Skeletal muscle cell (primary cell): Measurements from ENCODE around the gene SRCIN1.
"Not testable (repeated sequence)": the region's sequence is repeated elsewhere in the genome, so short reads cannot be mapped to it uniquely, and the experiment has no call there.

Source experiments
- DNase-seq: peaks from one replicate; pipeline ENCODE4 v3.0.0-alpha.2; 2010; ENCODE audit warnings: low read depth
- H3K4me3 ChIP-seq: 2 replicates; pipeline ENCODE4 v1.5.1; 2011; ENCODE audit warnings: low read depth, mild to moderate bottlenecking, control low read depth, low read length, moderate library complexity

Gene SRCIN1, protein sequence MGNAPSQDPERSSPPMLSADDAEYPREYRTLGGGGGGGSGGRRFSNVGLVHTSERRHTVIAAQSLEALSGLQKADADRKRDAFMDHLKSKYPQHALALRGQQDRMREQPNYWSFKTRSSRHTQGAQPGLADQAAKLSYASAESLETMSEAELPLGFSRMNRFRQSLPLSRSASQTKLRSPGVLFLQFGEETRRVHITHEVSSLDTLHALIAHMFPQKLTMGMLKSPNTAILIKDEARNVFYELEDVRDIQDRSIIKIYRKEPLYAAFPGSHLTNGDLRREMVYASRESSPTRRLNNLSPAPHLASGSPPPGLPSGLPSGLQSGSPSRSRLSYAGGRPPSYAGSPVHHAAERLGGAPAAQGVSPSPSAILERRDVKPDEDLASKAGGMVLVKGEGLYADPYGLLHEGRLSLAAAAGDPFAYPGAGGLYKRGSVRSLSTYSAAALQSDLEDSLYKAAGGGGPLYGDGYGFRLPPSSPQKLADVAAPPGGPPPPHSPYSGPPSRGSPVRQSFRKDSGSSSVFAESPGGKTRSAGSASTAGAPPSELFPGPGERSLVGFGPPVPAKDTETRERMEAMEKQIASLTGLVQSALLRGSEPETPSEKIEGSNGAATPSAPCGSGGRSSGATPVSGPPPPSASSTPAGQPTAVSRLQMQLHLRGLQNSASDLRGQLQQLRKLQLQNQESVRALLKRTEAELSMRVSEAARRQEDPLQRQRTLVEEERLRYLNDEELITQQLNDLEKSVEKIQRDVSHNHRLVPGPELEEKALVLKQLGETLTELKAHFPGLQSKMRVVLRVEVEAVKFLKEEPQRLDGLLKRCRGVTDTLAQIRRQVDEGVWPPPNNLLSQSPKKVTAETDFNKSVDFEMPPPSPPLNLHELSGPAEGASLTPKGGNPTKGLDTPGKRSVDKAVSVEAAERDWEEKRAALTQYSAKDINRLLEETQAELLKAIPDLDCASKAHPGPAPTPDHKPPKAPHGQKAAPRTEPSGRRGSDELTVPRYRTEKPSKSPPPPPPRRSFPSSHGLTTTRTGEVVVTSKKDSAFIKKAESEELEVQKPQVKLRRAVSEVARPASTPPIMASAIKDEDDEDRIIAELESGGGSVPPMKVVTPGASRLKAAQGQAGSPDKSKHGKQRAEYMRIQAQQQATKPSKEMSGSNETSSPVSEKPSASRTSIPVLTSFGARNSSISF

GRCh38 chr17:38605841-38606645 is at the start of gene SRCIN1:
Gene SRCIN1, minus strand, starts transcription at chr17:38605952. Its CDS starts 247 bp downstream, at chr17:38605705.
- H3K4me3 ChIP-seq: peak within 1 kb of the TSS; percentile 41
- DNase-seq: no peak

GRCh38 chr17:38654411-38655398 is 49.0 kb upstream of the SRCIN1 start:
- H3K4me3 ChIP-seq: no peak overlapping the region
- no peak for DNase-seq

- H3K4me3 ChIP-seq: no peak overlapping the region
- DNase-seq: no peak
Measured at GRCh38 chr17:38653679-38654078, 47.9 kb upstream of the SRCIN1 start.

- no peak for DNase-seq
- no peak overlapping the region for H3K4me3 ChIP-seq
Measured at GRCh38 chr17:38653230-38653629, 47.5 kb upstream of the SRCIN1 start.

- DNase-seq, H3K4me3 ChIP-seq: not testable (repeated sequence)
Measured at GRCh38 chr17:38650653-38651173, 45.0 kb upstream of the SRCIN1 start.

DNA sequence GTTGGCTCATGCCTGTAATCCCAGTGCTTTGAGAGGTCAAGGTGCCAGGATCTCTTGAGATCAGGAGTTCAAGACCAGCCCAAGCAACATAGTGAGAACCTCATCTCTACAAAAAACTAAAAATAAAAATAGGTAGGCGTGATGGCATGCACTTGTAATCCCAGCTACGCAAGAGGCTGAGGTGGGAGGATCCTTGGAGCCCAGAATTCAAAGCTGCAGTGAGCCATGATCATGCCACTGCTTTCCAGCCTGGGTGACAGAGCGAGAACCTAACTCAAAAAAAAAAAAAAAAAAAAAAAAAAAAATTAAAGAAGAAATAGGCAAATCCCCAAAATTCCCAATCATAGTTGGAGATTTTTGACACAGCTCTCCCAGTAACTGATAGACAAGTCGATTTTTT is 32.2 kb upstream of the SRCIN1 start:
- no peak overlapping the region for H3K4me3 ChIP-seq
- no peak for DNase-seq

- H3K4me3 ChIP-seq: no peak overlapping the region
- no peak for DNase-seq
Measured at GRCh38 chr17:38636054-38636453, 30.3 kb upstream of the SRCIN1 start.

DNA sequence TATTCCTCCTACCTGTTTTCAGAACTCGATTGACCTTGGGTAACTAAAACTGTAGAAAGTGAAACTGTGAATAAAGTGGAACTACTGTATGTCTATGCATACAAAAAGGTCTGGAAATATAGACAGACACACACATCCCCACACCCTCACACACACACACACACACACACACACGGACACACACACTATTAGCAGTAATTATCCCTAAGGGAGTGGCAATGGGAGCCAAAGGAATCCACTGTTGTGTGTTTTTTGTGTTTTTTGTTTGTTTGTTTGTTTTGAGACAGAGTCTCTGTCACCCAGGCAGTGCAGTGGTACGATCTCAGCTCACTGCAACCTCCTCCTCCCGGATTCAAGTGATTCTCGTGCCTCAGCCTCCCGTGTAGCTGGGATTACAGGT is 26.6 kb upstream of the SRCIN1 start:
- DNase-seq: no peak
- H3K4me3 ChIP-seq: no peak overlapping the region

DNA sequence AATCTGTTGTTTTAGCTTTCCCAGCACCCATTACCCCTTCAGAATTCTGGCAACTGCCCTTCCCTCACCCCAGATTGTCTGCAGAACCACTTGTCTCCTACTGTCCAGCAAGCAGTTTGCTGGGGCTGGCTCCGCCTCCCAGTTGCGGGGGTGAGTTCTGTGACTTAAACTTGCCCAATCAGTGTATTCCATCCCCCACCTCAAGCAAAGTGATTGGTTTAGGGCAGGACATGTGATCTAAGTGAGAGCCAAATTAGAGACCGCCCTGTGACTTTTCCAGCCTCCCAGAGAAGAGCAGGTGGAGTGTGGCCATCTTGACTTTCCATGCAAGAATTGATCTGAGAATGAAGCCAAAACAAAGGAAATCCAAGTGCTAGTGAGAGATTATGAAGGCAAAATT is 22.7 kb upstream of the SRCIN1 start:
- no peak overlapping the region for H3K4me3 ChIP-seq
- no peak for DNase-seq

- H3K4me3 ChIP-seq: no peak overlapping the region
- no peak for DNase-seq
Measured at GRCh38 chr17:38627957-38628356, 22.2 kb upstream of the SRCIN1 start.

GRCh38 chr17:38626606-38627226 is 21.0 kb upstream of the SRCIN1 start:
- not testable (repeated sequence) for H3K4me3 ChIP-seq, DNase-seq

DNA sequence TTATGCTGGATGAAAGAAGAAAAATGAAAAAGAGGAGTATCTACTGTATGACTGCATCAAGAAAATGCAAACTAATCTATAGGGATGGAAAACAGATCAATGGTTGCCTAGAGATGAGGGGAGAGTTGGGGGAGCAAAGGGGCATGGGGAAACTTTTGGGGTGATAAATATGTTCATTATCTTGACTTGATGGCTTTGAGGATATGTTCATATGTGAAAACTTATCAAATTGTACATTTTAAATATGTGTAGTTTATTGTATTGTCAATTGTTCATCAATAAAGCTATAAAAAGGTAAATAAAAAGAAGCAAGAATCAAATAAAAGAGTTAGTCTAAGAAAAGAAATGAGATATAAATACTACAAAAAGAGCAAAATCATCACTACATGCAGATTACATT is 19.7 kb upstream of the SRCIN1 start:
- no peak for DNase-seq
- H3K4me3 ChIP-seq: no peak overlapping the region

DNA sequence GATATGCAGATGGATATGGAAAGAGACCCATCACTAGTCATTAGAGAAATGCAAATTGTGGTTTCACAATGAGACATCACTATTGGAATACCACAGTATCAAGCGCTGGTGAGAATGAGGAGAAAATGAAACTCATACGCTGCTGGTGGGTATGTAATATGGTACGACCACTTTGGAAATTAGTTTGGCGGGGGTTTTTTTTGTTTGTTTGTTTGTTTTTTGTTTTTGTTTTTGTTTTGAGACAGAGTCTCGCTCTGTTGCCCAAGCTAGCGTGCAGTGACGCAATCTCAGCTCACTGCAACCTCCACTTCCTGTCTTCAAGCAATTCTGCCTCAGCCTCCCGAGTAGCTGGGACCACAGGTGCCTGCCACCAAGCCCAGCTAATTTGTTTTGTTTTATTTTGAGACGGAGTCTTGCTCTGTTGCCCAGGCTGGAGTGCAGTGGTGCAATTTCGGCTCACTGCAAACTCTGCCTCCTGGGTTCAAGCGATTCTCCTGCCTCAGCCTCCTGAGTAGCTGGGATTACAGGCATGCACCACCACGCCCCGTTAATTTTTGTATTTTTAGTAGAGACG is 19.1 kb upstream of the SRCIN1 start:
- DNase-seq, H3K4me3 ChIP-seq: not testable (repeated sequence)

DNA sequence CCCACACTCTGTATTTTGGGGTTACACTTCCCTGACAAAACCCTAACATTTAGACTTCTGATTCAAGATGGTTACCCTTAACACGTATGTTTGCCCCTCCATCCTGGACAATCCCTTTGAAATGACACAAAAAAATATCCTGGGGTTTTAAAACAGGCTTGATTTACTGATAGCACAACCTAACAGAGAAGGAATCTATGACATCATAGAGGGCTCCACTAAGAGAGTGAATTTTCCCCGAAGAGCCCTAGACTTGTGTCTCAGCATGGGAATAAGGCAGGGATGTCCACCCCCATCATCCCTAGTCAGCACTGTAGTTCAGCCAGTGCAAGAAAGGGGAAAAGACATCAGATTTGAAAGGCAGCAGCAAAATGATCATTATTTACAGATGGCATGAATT is 15.8 kb upstream of the SRCIN1 start:
- H3K4me3 ChIP-seq: no peak overlapping the region
- no peak for DNase-seq

DNA sequence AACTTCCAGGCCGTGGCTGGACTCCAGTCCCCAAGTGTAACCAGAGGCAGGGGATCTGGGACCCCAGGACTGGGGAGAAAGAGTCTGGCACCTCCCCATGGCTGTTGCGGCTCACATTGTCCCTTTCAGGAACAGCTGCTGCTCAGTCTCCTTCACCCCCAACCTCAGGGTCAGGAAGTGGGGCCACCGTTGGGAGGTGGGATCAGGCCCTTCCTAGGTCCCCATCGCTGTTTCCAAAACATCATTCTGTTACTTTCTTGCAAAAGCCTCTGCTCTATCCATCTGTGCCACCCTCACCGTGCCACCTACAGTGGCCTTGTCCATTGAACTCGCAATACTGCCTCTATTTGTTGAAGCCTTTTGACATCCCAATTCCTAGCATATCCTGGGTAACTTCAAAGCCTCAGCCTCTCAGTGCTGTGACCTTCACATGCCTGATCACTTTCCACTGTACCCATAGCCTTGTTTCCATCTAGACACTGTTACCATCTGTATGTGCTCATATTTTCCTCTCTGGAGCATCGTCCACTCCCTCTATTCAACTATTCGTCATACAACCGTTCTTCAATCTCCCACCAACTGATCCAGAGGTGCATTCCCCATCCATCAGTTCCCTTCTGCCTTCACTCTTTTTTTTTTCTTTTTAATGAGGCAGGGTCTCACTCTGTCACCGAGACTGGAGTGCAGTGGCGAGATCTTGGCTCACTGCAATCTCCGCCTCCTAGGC is 15.0 kb upstream of the SRCIN1 start:
- H3K4me3 ChIP-seq: no peak overlapping the region
- no peak for DNase-seq

DNA sequence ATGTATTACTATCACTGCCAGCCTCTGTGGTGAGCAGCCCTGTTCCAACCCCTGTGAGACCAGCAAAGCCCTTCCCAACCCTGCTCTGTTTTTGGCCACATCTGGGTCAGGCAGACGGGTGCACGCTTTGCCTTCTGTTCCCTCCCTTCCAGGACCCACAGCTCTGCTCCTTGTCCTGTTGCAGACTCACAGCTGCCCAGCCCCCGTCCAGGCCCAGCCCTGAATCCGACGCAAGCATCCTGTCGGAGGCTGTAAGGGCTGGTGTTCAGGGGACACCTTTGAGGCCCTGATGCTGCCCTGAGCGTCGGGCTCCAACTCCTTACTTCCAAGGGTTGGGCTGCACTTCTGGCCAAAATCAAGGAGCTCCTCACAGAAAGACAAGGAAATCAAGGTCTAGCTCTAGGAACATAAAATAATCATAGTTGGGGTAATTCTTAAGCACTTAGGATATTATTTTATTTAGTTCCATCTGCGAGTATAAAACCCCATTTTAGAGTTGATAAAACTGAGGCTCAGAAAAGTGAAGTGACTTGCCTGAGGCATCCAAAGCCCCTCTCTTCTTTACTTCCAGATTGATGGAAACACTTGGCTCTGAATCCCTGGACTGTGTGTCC is 14.3 kb upstream of the SRCIN1 start:
- H3K4me3 ChIP-seq: no peak overlapping the region
- DNase-seq: no peak
